ENCODE data around the gene GSDMA. TPM values are rescaled to one million over a fixed set of nuclear protein-coding genes. Genes with fewer than 3 reads are reported as not detected.

GSDMA gene
- total and polyA plus RNA-seq, 9 of the 15 experiments (the other 6 are each of a cell fraction or from before 2014, with no cell fraction given) = 0.04 to 0.13 (median 0.07) TPM; not detected in 2

GRCh38 chr17:39927101-39927928 lies 35.5 kb upstream of the GSDMA start, which contains the start of the genes LRRC3C and ORMDL3 (continued):
- TF ChIP-seq PHF20 (IDR thresholded peaks at IDR 0.05; ENCODE audit: partially characterized antibody) (peak; percentile 59), TBL1XR1 (IDR thresholded peaks at IDR 0.05; ENCODE audit: low read length in 2 of 2) (peak in 1 of 2 experiments; percentile 84; a peak in 2 of 4 replicates), FOXK2 (conservative IDR thresholded peaks at IDR 0.05 in 1 of 2, IDR thresholded peaks at IDR 0.05 in 1 of 2; ENCODE audit: low read depth in 2 of 2) (0 out of 4 replicates have a peak, but pooled peaks have one; percentile 22 to 28), ZKSCAN1 (IDR thresholded peaks at IDR 0.05; ENCODE audit: low read depth, low read length) (no peak), ZFX (CRISPR knock-in tag; IDR thresholded peaks at IDR 0.05) (peak; percentile 89), CSDE1 (IDR thresholded peaks at IDR 0.05) (peak in 1 of 2 experiments; percentile 81; a peak in 2 of 4 replicates), RNF2 (IDR thresholded peaks at IDR 0.05) (peak; percentile 50), STAT5A (IDR thresholded peaks at IDR 0.05; ENCODE audit: borderline replicate concordance, low read length) (peak; percentile 20; the same call in 1 of the 2 replicates), RFX5 (IDR thresholded peaks at IDR 0.05; ENCODE audit: low read depth, low read length) (no peak), RBM39 (optimal IDR thresholded peaks at IDR 0.05; ENCODE audit: low read depth, low read length) (no peak), DMBX1 (CRISPR knock-in tag; IDR thresholded peaks at IDR 0.05; ENCODE audit: borderline replicate concordance) (peak; percentile 87; the same call in 1 of the 2 replicates), ZNF589 (CRISPR knock-in tag; IDR thresholded peaks at IDR 0.05; ENCODE audit: low read depth) (peak; percentile 89), C11orf30 (IDR thresholded peaks at IDR 0.05; ENCODE audit: low read depth) (peak; percentile 48), ZNF766 (CRISPR knock-in tag; conservative IDR thresholded peaks at IDR 0.05) (peak; percentile 95), SFPQ (IDR thresholded peaks at IDR 0.05; ENCODE audit: low read depth, low read length) (no peak), POLR2G (IDR thresholded peaks at IDR 0.05; ENCODE audit: low read depth, low read length) (peak; percentile 85), GABPA (tag; conservative IDR thresholded peaks at IDR 0.05; ENCODE audit: low read depth) (peak; percentile 74), DIDO1 (tag; IDR thresholded peaks at IDR 0.05; ENCODE audit: low read depth) (peak; percentile 75; the same call in 1 of the 2 replicates), DDX20 (tag; IDR thresholded peaks at IDR 0.05; ENCODE audit: low read depth) (no peak), SIX5 (IDR thresholded peaks at IDR 0.05; ENCODE audit: borderline replicate concordance in 1 of 2, insufficient read depth in 1 of 2, low read depth in 1 of 2, low read length in 2 of 2) (peak; percentile 99), SRF (CRISPR knock-in tag; IDR thresholded peaks at IDR 0.05) (peak in 1 of 2 experiments; percentile 56; a peak in 1 of 4 replicates), DPF2 (IDR thresholded peaks at IDR 0.05) (0 out of 2 replicates have a peak, but pooled peaks have one; percentile 45), POU5F1 (IDR thresholded peaks at IDR 0.05; ENCODE audit: borderline replicate concordance, low read depth, low read length, partially characterized antibody) (peak; percentile 91)
- TF ChIP-seq, protein P1, sequence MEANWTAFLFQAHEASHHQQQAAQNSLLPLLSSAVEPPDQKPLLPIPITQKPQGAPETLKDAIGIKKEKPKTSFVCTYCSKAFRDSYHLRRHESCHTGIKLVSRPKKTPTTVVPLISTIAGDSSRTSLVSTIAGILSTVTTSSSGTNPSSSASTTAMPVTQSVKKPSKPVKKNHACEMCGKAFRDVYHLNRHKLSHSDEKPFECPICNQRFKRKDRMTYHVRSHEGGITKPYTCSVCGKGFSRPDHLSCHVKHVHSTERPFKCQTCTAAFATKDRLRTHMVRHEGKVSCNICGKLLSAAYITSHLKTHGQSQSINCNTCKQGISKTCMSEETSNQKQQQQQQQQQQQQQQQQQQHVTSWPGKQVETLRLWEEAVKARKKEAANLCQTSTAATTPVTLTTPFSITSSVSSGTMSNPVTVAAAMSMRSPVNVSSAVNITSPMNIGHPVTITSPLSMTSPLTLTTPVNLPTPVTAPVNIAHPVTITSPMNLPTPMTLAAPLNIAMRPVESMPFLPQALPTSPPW (CRISPR knock-in tag; IDR thresholded peaks at IDR 0.05) = peak; percentile 82

All from K562 (cell line).